ENCODE measurements around the gene ZFP57. TPM values are rescaled to one million over a fixed set of nuclear protein-coding genes. Genes with fewer than 3 reads are reported as not detected.

ZFP57 gene
- total RNA-seq, 1 experiment from 2014 or later: 6.4 TPM

DNA sequence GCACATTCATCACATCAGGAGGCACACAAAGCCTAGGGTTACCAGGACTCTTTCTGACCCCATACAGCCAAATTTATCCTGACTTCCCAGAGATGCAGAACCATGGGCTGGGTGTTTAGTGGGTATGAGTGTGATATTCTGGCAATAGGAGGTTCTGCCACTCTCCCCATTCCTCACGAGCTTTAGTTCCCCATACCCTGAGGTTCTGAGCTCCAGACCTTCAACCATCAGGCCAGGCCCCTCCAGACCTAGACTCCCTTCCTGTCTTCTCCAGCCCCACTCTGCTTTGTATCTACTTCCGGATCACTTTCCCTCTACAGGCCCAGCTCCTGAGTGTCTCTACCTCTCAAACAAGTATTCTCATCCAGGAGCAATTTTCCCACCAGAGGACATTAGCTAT, 46.7 kb upstream of the ZFP57 start:
- Mint-ChIP-seq H3K27me3 (ENCODE audit: low read depth) (peaks cover 77% of the 10 kb centered on the region), H3K4me3 (no peak overlapping the region), H3K4me1 (0 out of 2 replicates have a peak, but pooled peaks cover 3% of the 10 kb centered on the region), H3K9me3 (no peaks in the 10 kb centered on the region), H3K27ac (no peak overlapping the region), H3K36me3 (no peaks in the 10 kb centered on the region; the same call in 1 of the 2 replicates)
- ChIA-PET POLR2A (no interaction called here), CTCF (interaction anchor here (1.0 to 2.1 kb wide), 2 partner anchors 11 to 77 kb away, joined by 4 to 8 read pairs; no protein-coding TSS in a partner anchor)
- DNase-seq (ENCODE audit: low spot score) (no peak), ATAC-seq (no peak)
- TF ChIP-seq USF1 (CRISPR knock-in tag; IDR thresholded peaks at IDR 0.05) (no peak), NR2C2 (CRISPR knock-in tag; IDR thresholded peaks at IDR 0.05) (no peak), SP1 (CRISPR knock-in tag; conservative IDR thresholded peaks at IDR 0.05) (no peak), TEAD1 (CRISPR knock-in tag; IDR thresholded peaks at IDR 0.05) (no peak), NFATC4 (CRISPR knock-in tag; IDR thresholded peaks at IDR 0.05) (no peak)
- TF ChIP-seq, protein P1, sequence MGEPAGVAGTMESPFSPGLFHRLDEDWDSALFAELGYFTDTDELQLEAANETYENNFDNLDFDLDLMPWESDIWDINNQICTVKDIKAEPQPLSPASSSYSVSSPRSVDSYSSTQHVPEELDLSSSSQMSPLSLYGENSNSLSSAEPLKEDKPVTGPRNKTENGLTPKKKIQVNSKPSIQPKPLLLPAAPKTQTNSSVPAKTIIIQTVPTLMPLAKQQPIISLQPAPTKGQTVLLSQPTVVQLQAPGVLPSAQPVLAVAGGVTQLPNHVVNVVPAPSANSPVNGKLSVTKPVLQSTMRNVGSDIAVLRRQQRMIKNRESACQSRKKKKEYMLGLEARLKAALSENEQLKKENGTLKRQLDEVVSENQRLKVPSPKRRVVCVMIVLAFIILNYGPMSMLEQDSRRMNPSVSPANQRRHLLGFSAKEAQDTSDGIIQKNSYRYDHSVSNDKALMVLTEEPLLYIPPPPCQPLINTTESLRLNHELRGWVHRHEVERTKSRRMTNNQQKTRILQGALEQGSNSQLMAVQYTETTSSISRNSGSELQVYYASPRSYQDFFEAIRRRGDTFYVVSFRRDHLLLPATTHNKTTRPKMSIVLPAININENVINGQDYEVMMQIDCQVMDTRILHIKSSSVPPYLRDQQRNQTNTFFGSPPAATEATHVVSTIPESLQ (CRISPR knock-in tag; IDR thresholded peaks at IDR 0.05): no peak
- TF ChIP-seq, protein P2, sequence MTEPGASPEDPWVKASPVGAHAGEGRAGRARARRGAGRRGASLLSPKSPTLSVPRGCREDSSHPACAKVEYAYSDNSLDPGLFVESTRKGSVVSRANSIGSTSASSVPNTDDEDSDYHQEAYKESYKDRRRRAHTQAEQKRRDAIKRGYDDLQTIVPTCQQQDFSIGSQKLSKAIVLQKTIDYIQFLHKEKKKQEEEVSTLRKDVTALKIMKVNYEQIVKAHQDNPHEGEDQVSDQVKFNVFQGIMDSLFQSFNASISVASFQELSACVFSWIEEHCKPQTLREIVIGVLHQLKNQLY (CRISPR knock-in tag; IDR thresholded peaks at IDR 0.05): no peak
- TF ChIP-seq, protein P3, sequence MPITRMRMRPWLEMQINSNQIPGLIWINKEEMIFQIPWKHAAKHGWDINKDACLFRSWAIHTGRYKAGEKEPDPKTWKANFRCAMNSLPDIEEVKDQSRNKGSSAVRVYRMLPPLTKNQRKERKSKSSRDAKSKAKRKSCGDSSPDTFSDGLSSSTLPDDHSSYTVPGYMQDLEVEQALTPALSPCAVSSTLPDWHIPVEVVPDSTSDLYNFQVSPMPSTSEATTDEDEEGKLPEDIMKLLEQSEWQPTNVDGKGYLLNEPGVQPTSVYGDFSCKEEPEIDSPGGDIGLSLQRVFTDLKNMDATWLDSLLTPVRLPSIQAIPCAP (CRISPR knock-in tag; IDR thresholded peaks at IDR 0.05): no peak

GRCh38 chr6:29726571-29727194, 45.7 kb upstream of the ZFP57 start:
- no peaks in the 10 kb centered on the region for H3K9me3 Mint-ChIP-seq
- ChIA-PET CTCF (interaction anchor here (0.9 to 2.1 kb wide), 3 partner anchors 12 to 73 kb away, joined by 3 to 8 read pairs (median 3); no protein-coding TSS in a partner anchor), POLR2A (no interaction called here)
- no peaks in the 10 kb centered on the region; the same call in 1 of the 2 replicates for H3K36me3 Mint-ChIP-seq
- no peak overlapping the region for H3K27ac Mint-ChIP-seq
- H3K27me3 Mint-ChIP-seq (ENCODE audit: low read depth): peaks cover 87% of the 10 kb centered on the region
- H3K4me1 Mint-ChIP-seq: 0 out of 2 replicates have a peak, but pooled peaks cover 3% of the 10 kb centered on the region
- DNase-seq (ENCODE audit: low spot score) (no peak), ATAC-seq (no peak)
- H3K4me3 Mint-ChIP-seq: no peak overlapping the region
- TF ChIP-seq PRRX2 (CRISPR knock-in tag; IDR thresholded peaks at IDR 0.05) (no peak), NR2C2 (CRISPR knock-in tag; IDR thresholded peaks at IDR 0.05) (no peak), TEAD4 (CRISPR knock-in tag; IDR thresholded peaks at IDR 0.05) (no peak), MXD4 (CRISPR knock-in tag; IDR thresholded peaks at IDR 0.05; ENCODE audit: borderline replicate concordance) (no peak), CREM (CRISPR knock-in tag; IDR thresholded peaks at IDR 0.05) (no peak), ELF4 (CRISPR knock-in tag; IDR thresholded peaks at IDR 0.05; ENCODE audit: low read depth) (no peak), CREB1 (CRISPR knock-in tag; IDR thresholded peaks at IDR 0.05) (no peak)
- TF ChIP-seq, protein P4, sequence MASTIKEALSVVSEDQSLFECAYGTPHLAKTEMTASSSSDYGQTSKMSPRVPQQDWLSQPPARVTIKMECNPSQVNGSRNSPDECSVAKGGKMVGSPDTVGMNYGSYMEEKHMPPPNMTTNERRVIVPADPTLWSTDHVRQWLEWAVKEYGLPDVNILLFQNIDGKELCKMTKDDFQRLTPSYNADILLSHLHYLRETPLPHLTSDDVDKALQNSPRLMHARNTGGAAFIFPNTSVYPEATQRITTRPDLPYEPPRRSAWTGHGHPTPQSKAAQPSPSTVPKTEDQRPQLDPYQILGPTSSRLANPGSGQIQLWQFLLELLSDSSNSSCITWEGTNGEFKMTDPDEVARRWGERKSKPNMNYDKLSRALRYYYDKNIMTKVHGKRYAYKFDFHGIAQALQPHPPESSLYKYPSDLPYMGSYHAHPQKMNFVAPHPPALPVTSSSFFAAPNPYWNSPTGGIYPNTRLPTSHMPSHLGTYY (CRISPR knock-in tag; IDR thresholded peaks at IDR 0.05): no peak
- TF ChIP-seq, protein P5, sequence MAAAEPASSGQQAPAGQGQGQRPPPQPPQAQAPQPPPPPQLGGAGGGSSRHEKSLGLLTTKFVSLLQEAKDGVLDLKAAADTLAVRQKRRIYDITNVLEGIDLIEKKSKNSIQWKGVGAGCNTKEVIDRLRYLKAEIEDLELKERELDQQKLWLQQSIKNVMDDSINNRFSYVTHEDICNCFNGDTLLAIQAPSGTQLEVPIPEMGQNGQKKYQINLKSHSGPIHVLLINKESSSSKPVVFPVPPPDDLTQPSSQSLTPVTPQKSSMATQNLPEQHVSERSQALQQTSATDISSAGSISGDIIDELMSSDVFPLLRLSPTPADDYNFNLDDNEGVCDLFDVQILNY (CRISPR knock-in tag; IDR thresholded peaks at IDR 0.05): no peak
- TF ChIP-seq, protein P6, sequence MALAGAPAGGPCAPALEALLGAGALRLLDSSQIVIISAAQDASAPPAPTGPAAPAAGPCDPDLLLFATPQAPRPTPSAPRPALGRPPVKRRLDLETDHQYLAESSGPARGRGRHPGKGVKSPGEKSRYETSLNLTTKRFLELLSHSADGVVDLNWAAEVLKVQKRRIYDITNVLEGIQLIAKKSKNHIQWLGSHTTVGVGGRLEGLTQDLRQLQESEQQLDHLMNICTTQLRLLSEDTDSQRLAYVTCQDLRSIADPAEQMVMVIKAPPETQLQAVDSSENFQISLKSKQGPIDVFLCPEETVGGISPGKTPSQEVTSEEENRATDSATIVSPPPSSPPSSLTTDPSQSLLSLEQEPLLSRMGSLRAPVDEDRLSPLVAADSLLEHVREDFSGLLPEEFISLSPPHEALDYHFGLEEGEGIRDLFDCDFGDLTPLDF (CRISPR knock-in tag; IDR thresholded peaks at IDR 0.05): no peak

Data from WTC11 (cell line).